Gastroesophageal sphincter (tissue), 4 donors: ENCODE results near the gene CLDN11. TPM values are rescaled to one million over a fixed set of nuclear protein-coding genes. Genes with fewer than 3 reads are reported as not detected.
A peak's percentile ranks its signal among the peaks of the same experiment; 100 is the strongest.

Experiments
- ATAC-seq: fragments of 150-250 bp; one replicate; pipeline ENCODE4 v1.9.1; 2016; ENCODE audit warnings: mild to moderate bottlenecking, moderate library complexity
- H3K27ac ChIP-seq, 4 donors: fragments of 200-600 bp; sonication (generic) in 3 of 4; 1 replicate in 3 of 4; 2 replicates in 1 of 4; pipeline ENCODE4 v1.5.1; 2016 to 2019
- H3K27me3 ChIP-seq: fragments of 200-600 bp; sonication (generic); one replicate; pipeline ENCODE4 v1.5.1; 2019
- H3K36me3 ChIP-seq, 2 donors: fragments of 200-600 bp; sonication (generic); one replicate each; pipeline ENCODE4 v1.5.1; 2019; ENCODE audit warnings: control low read depth in 1 of 2
- H3K4me1 ChIP-seq, 3 donors: fragments of 200-600 bp; sonication (generic); 1 replicate in 2 of 3; 2 replicates in 1 of 3; pipeline ENCODE4 v1.5.1; 2016 to 2019; ENCODE audit warnings: control low read depth in 2 of 3
- H3K4me3 ChIP-seq, 2 donors: fragments of 200-600 bp; sonication (generic); one replicate each; pipeline ENCODE4 v1.5.1; 2019; ENCODE audit warnings: mild to moderate bottlenecking in 1 of 2, moderate library complexity in 1 of 2
- H3K9me3 ChIP-seq, 3 donors: fragments of 200-600 bp; sonication (generic); one replicate each; pipeline ENCODE4 v1.5.1; 2017 to 2019; ENCODE audit warnings: control low read depth in 2 of 3
- EP300 ChIP-seq: sonication (generic); formaldehyde crosslinking; IDR thresholded peaks from one replicate; pipeline ENCODE4 v1.6.1; 2017; ENCODE audit warnings: antibody characterized with exemption, mild to moderate bottlenecking
- POLR2A ChIP-seq, 2 donors: fragments of 450-650 bp; IDR thresholded peaks; one replicate each; pipeline ENCODE4 v1.6.1; 2017; ENCODE audit warnings: antibody characterized with exemption in 2 of 2, mild to moderate bottlenecking in 2 of 2, moderate library complexity in 1 of 2
- POLR2AphosphoS5 ChIP-seq: sonication (generic); formaldehyde crosslinking; IDR thresholded peaks from one replicate; pipeline ENCODE4 v1.6.1; 2017; ENCODE audit warnings: antibody characterized with exemption
- WGBS, 2 donors: methylation state at CpG; one replicate each; pipeline ENCODE4 v1.1.5; 2018; ENCODE audit warnings: low coverage in 1 of 2; 5-methylcytosine and 5-hydroxymethylcytosine counted together
- total RNA-seq, 4 donors: library from RNA; depleted of rRNA; stranded (reverse); fragments of >200 nt; gene quantifications; one replicate each; pipeline ENCODE4 v1.1.0, GENCODE V29; 2016
- TF ChIP-seq, protein P1 (sequence below), 4 experiments: fragments of 200-600 bp in 2 of 4; fragments of 450-650 bp in 2 of 4; sonication (generic) in 1 of 4; IDR thresholded peaks; one replicate each; pipeline ENCODE4 v1.5.1; 2017 to 2019; ENCODE audit warnings: antibody characterized with exemption in 4 of 4, mild to moderate bottlenecking in 2 of 4, moderate library complexity in 2 of 4

The CLDN11 gene
- total RNA-seq, 4 donors from 2014 or later = 1.4 to 7.7 (median 2.5) TPM

DNA sequence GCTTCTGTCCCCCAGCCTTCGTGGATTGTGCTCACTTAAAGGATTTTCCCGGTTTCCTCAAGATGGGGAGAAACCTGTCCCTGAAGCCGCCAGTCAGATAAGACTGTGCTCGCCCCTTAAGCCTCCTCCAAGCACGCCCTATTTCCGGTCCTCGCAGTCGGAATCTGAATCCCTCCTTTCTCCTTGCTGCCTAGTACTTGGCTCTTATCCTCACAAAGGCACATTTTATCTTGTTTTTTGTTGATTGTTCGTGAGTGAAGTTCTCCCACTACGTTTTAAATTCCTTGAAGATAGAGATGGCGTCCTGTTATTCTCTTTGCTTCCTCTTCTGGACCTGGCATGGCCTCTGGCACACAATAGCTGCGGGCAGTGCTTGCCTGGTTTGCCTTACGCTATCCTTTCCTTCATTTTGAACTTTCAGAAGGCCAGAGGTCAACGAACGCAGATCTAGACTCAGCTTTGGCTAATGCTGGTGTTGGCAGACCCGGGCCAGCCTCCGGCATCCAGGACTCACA is 1.7 kb downstream of the CLDN11 start:
- peaks cover 48% of the 10 kb centered on the region for H3K27me3 ChIP-seq
- peaks cover 0 to 33% (median 8%) of the 10 kb centered on the region in 3 donors for H3K4me1 ChIP-seq
- H3K36me3 ChIP-seq = no peaks in the 10 kb centered on the region
- no peak for ATAC-seq
- peak overlapping the region in 3 of 4 donors; percentile 48 to 70 (median 61) for H3K27ac ChIP-seq
- no peaks in the 10 kb centered on the region for H3K9me3 ChIP-seq
- TF ChIP-seq EP300 = no peak
- TF ChIP-seq POLR2A (IDR thresholded peaks at IDR 0.05) = no peak
- TF ChIP-seq, protein P1, sequence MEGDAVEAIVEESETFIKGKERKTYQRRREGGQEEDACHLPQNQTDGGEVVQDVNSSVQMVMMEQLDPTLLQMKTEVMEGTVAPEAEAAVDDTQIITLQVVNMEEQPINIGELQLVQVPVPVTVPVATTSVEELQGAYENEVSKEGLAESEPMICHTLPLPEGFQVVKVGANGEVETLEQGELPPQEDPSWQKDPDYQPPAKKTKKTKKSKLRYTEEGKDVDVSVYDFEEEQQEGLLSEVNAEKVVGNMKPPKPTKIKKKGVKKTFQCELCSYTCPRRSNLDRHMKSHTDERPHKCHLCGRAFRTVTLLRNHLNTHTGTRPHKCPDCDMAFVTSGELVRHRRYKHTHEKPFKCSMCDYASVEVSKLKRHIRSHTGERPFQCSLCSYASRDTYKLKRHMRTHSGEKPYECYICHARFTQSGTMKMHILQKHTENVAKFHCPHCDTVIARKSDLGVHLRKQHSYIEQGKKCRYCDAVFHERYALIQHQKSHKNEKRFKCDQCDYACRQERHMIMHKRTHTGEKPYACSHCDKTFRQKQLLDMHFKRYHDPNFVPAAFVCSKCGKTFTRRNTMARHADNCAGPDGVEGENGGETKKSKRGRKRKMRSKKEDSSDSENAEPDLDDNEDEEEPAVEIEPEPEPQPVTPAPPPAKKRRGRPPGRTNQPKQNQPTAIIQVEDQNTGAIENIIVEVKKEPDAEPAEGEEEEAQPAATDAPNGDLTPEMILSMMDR (IDR thresholded peaks at IDR 0.05) = no peak
- TF ChIP-seq POLR2AphosphoS5 = no peak
- WGBS, 2 donors = 61 to 77% methylated on average over 6 to 13 of the region's 17 CpGs
- peak overlapping the region in 1 of 2 donors; percentile 59 for H3K4me3 ChIP-seq

GRCh38 chr3:170421111-170421641 is 2.5 kb downstream of the CLDN11 start:
- Histone ChIP-seq H3K27me3 (peaks cover 40% of the 10 kb centered on the region), H3K36me3 (no peaks in the 10 kb centered on the region), H3K27ac (peak overlapping the region in 3 of 4 donors; percentile 2 to 70 (median 61)), H3K4me3 (peak overlapping the region in 1 of 2 donors; percentile 13), H3K9me3 (no peaks in the 10 kb centered on the region), H3K4me1 (peaks cover 0 to 33% (median 8%) of the 10 kb centered on the region in 3 donors)
- ATAC-seq = no peak
- TF ChIP-seq POLR2A (IDR thresholded peaks at IDR 0.05) = no peak
- TF ChIP-seq EP300 = no peak
- no peak for TF ChIP-seq POLR2AphosphoS5
- TF ChIP-seq, protein P1 (IDR thresholded peaks at IDR 0.05) = no peak
- 32 to 83% methylated on average over 1 to 6 of the region's 12 CpGs for WGBS, 2 donors

GRCh38 chr3:170421758-170422157 is 3.1 kb downstream of the CLDN11 start:
- 33 to 54% methylated on average over 1 to 2 of the region's 2 CpGs for WGBS, 2 donors
- H3K9me3 ChIP-seq = no peaks in the 10 kb centered on the region
- peaks cover 0 to 33% (median 8%) of the 10 kb centered on the region in 3 donors for H3K4me1 ChIP-seq
- H3K27me3 ChIP-seq = peaks cover 34% of the 10 kb centered on the region
- no peaks in the 10 kb centered on the region for H3K36me3 ChIP-seq
- TF ChIP-seq EP300 = no peak
- no peak for TF ChIP-seq POLR2A (IDR thresholded peaks at IDR 0.05)
- TF ChIP-seq POLR2AphosphoS5 = no peak
- TF ChIP-seq, protein P1 (IDR thresholded peaks at IDR 0.05) = no peak
- no peak overlapping the region for H3K4me3 ChIP-seq
- peak overlapping the region in 3 of 4 donors; percentile 2 to 70 (median 61) for H3K27ac ChIP-seq
- no peak for ATAC-seq

GRCh38 chr3:170423001-170423615 is 4.4 kb downstream of the CLDN11 start:
- Histone ChIP-seq H3K4me1 (peaks cover 0 to 28% (median 8%) of the 10 kb centered on the region in 3 donors), H3K27ac (no peak overlapping the region), H3K4me3 (no peak overlapping the region), H3K27me3 (peaks cover 21% of the 10 kb centered on the region), H3K9me3 (no peaks in the 10 kb centered on the region), H3K36me3 (no peaks in the 10 kb centered on the region)
- 80 to 91% methylated on average over 1 to 5 of the region's 8 CpGs for WGBS, 2 donors
- TF ChIP-seq EP300 = no peak
- TF ChIP-seq, protein P1 (IDR thresholded peaks at IDR 0.05) = no peak
- no peak for TF ChIP-seq POLR2A (IDR thresholded peaks at IDR 0.05)
- TF ChIP-seq POLR2AphosphoS5 = no peak
- ATAC-seq = no peak
